Measurements from ENCODE around the gene FAM193A.

DNA sequence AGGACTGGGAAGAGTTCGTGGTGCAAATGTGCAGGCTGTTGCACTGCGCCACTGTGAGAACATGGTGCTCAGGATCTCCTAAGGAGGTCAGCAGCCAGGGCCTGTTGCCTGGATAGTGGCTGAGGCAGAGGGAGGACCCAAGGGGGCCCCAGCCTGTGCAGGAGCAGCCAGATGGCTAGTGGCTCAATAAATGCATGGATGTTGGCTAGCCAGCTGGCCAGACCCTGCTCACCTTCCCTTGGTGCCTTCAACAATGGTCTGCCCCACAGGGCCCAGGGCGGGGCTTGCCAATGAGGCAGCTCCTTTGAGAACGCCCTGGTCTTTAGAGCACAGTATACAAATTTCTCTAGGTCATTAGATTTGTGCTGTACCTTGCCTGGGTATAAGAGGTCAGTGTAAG lies 152.2 kb downstream of the FAM193A start:
- TF ChIP-seq POLR2AphosphoS5 (IDR thresholded peaks at IDR 0.05; ENCODE audit: low read depth) = no peak
- TF ChIP-seq, protein P1, sequence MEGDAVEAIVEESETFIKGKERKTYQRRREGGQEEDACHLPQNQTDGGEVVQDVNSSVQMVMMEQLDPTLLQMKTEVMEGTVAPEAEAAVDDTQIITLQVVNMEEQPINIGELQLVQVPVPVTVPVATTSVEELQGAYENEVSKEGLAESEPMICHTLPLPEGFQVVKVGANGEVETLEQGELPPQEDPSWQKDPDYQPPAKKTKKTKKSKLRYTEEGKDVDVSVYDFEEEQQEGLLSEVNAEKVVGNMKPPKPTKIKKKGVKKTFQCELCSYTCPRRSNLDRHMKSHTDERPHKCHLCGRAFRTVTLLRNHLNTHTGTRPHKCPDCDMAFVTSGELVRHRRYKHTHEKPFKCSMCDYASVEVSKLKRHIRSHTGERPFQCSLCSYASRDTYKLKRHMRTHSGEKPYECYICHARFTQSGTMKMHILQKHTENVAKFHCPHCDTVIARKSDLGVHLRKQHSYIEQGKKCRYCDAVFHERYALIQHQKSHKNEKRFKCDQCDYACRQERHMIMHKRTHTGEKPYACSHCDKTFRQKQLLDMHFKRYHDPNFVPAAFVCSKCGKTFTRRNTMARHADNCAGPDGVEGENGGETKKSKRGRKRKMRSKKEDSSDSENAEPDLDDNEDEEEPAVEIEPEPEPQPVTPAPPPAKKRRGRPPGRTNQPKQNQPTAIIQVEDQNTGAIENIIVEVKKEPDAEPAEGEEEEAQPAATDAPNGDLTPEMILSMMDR (IDR thresholded peaks at IDR 0.05; ENCODE audit: insufficient read depth, low read length) = no peak
- TF ChIP-seq, protein P2, sequence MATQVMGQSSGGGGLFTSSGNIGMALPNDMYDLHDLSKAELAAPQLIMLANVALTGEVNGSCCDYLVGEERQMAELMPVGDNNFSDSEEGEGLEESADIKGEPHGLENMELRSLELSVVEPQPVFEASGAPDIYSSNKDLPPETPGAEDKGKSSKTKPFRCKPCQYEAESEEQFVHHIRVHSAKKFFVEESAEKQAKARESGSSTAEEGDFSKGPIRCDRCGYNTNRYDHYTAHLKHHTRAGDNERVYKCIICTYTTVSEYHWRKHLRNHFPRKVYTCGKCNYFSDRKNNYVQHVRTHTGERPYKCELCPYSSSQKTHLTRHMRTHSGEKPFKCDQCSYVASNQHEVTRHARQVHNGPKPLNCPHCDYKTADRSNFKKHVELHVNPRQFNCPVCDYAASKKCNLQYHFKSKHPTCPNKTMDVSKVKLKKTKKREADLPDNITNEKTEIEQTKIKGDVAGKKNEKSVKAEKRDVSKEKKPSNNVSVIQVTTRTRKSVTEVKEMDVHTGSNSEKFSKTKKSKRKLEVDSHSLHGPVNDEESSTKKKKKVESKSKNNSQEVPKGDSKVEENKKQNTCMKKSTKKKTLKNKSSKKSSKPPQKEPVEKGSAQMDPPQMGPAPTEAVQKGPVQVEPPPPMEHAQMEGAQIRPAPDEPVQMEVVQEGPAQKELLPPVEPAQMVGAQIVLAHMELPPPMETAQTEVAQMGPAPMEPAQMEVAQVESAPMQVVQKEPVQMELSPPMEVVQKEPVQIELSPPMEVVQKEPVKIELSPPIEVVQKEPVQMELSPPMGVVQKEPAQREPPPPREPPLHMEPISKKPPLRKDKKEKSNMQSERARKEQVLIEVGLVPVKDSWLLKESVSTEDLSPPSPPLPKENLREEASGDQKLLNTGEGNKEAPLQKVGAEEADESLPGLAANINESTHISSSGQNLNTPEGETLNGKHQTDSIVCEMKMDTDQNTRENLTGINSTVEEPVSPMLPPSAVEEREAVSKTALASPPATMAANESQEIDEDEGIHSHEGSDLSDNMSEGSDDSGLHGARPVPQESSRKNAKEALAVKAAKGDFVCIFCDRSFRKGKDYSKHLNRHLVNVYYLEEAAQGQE (IDR thresholded peaks at IDR 0.05; ENCODE audit: insufficient replicate concordance, low read depth) = no peak
